Nephron (organoid): ENCODE results near the gene KRT71.

Source experiments
- H3K27ac Mint-ChIP-seq, 3 experiments: 2 replicates each; pipeline ENCODE4 v1.8.0; 2020; ENCODE audit warnings: mixed read lengths in 3 of 3, mild to moderate bottlenecking in 2 of 3, moderate library complexity in 1 of 3
- H3K27me3 Mint-ChIP-seq: 2 replicates; pipeline ENCODE4 v1.8.0; 2021; ENCODE audit warnings: low read depth, mild to moderate bottlenecking, moderate library complexity, mixed read lengths
- H3K36me3 Mint-ChIP-seq: 2 replicates; pipeline ENCODE4 v1.8.0; 2020; ENCODE audit warnings: low read depth, mixed read lengths
- H3K4me1 Mint-ChIP-seq: 2 replicates; pipeline ENCODE4 v1.8.0; 2020; ENCODE audit warnings: mixed read lengths
- H3K4me3 Mint-ChIP-seq, 3 experiments: 2 replicates each; pipeline ENCODE4 v1.8.0; 2020; ENCODE audit warnings: mild to moderate bottlenecking in 3 of 3, mixed read lengths in 3 of 3, moderate library complexity in 2 of 3
- H3K9me3 Mint-ChIP-seq: 2 replicates; pipeline ENCODE4 v1.8.0; 2020; ENCODE audit warnings: mixed read lengths
- TF ChIP-seq, protein P1 (sequence below), 3 experiments: fragments of 200-600 bp; sonication (generic); IDR thresholded peaks; one replicate each; pipeline ENCODE4 v1.5.0; 2021; ENCODE audit warnings: antibody characterized with exemption in 3 of 3; ENCODE audit not compliant: unreplicated experiment in 3 of 3

KRT71 gene

DNA sequence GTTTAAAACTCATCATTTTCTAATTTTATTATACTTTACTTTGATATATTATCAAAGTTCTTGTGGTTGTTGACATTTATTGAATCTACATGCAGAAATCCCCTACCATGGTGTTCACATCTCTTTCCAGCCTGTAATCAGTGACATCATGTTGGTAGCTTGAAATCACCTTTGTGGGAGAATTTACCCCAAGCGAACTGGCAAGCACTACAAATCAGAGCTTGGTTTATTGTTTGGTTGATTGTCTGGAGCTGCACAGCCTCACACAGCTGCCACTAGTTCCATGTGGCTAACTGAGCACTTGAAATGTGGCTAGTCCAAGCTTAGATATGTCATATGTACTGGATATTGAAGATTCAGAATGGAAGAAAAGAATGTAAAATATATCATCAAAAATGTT lies 17.4 kb downstream of the KRT71 start:
- Mint-ChIP-seq H3K27ac (no peak overlapping the region), H3K9me3 (no peaks in the 10 kb centered on the region), H3K27me3 (peaks cover 9% of the 10 kb centered on the region), H3K4me3 (no peak overlapping the region), H3K4me1 (peaks cover 8% of the 10 kb centered on the region), H3K36me3 (no peaks in the 10 kb centered on the region)
- TF ChIP-seq, protein P1, sequence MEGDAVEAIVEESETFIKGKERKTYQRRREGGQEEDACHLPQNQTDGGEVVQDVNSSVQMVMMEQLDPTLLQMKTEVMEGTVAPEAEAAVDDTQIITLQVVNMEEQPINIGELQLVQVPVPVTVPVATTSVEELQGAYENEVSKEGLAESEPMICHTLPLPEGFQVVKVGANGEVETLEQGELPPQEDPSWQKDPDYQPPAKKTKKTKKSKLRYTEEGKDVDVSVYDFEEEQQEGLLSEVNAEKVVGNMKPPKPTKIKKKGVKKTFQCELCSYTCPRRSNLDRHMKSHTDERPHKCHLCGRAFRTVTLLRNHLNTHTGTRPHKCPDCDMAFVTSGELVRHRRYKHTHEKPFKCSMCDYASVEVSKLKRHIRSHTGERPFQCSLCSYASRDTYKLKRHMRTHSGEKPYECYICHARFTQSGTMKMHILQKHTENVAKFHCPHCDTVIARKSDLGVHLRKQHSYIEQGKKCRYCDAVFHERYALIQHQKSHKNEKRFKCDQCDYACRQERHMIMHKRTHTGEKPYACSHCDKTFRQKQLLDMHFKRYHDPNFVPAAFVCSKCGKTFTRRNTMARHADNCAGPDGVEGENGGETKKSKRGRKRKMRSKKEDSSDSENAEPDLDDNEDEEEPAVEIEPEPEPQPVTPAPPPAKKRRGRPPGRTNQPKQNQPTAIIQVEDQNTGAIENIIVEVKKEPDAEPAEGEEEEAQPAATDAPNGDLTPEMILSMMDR (IDR thresholded peaks at IDR 0.05; ENCODE audit: unreplicated experiment in 3 of 3), result no peak

DNA sequence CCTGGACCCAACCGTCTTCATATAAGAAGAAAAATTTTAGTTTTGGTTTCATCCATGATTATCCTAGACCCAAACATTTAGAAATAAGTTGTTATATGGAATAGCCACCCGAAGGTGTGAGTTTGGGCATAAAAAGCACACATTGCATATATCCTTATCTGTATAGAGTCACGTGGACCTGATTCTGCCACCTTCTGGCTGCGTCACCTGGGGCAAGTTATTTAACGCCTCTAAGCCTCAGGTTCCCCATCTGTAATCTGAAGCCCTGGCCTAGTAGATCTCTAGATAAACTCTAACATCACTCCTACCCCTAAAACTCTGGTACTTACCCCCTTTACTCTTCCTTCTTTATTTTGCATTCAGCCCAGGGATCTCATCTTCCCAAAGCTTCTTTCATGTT lies 18.5 kb downstream of the KRT71 start:
- H3K9me3 Mint-ChIP-seq, result no peaks in the 10 kb centered on the region
- H3K36me3 Mint-ChIP-seq, result no peaks in the 10 kb centered on the region
- peaks cover 7% of the 10 kb centered on the region for H3K4me1 Mint-ChIP-seq
- H3K27me3 Mint-ChIP-seq, result peaks cover 9% of the 10 kb centered on the region
- H3K27ac Mint-ChIP-seq, result no peak overlapping the region
- no peak overlapping the region for H3K4me3 Mint-ChIP-seq
- TF ChIP-seq, protein P1 (IDR thresholded peaks at IDR 0.05; ENCODE audit: unreplicated experiment in 3 of 3), result no peak

DNA sequence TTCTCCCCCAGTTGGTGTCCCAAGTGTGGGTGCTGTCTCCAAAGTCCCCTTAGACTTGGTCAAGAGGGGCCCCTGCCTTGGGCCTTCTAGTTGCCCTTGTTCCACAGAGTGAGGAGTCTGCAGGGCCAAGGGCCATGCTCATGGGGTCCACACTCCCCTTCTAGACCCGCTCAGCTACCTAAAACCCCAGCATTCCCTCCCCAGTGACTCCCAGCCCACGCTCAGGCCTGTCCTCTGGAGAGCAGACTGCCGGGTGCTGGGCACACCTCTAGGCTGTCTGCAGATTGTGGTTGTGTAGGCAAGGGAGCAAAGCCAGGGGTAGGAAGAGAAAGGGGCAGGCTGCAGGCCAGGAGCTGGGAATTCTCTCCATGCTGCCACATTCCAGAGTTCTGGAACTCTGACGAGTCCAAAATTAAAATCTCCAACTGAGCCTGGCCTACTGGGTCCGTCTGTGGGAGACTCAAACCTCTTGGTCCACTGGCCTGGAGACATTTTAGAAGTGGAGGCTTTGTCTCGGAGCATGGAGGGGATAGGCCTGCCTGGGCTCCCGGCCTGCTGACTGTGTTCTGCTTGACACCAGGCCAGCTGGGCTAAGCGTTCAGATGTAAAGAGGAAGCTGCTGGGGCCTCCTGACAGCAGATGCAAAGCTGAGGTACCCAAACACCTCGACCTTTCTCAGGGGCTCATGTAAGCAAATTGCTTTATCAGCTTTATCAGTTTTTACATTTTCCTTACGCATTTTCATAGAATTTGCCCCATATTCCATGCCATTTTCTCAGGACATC lies 19.1 kb downstream of the KRT71 start:
- Mint-ChIP-seq H3K9me3 (no peaks in the 10 kb centered on the region), H3K27ac (no peak overlapping the region), H3K4me1 (peaks cover 1% of the 10 kb centered on the region), H3K27me3 (peaks cover 9% of the 10 kb centered on the region), H3K4me3 (no peak overlapping the region), H3K36me3 (no peaks in the 10 kb centered on the region)
- TF ChIP-seq, protein P1 (IDR thresholded peaks at IDR 0.05; ENCODE audit: unreplicated experiment in 3 of 3), result no peak

DNA sequence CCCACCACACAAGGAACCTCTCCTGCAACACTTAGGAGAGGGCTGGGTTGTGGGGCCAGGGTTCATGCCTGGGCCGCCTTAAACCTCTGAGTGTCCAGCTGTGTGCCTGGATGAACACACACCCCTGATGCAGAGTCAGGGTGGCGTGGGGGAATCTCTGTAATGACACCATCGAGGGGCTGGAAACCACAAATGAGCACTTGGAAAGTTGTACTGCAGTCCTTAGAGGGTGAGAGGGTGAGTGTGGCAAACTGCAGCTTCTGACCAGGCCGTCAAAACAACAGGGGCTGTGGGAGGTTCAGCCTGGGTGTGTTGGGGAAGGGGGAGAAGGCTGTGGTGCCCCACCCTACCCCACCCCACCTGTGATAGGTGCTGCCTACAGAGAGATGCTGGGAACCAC lies 20.3 kb downstream of the KRT71 start:
- Mint-ChIP-seq H3K4me1 (no peaks in the 10 kb centered on the region), H3K27ac (no peak overlapping the region), H3K4me3 (no peak overlapping the region), H3K36me3 (no peaks in the 10 kb centered on the region), H3K27me3 (peaks cover 15% of the 10 kb centered on the region), H3K9me3 (no peaks in the 10 kb centered on the region)
- TF ChIP-seq, protein P1 (IDR thresholded peaks at IDR 0.05; ENCODE audit: unreplicated experiment in 3 of 3), result no peak

DNA sequence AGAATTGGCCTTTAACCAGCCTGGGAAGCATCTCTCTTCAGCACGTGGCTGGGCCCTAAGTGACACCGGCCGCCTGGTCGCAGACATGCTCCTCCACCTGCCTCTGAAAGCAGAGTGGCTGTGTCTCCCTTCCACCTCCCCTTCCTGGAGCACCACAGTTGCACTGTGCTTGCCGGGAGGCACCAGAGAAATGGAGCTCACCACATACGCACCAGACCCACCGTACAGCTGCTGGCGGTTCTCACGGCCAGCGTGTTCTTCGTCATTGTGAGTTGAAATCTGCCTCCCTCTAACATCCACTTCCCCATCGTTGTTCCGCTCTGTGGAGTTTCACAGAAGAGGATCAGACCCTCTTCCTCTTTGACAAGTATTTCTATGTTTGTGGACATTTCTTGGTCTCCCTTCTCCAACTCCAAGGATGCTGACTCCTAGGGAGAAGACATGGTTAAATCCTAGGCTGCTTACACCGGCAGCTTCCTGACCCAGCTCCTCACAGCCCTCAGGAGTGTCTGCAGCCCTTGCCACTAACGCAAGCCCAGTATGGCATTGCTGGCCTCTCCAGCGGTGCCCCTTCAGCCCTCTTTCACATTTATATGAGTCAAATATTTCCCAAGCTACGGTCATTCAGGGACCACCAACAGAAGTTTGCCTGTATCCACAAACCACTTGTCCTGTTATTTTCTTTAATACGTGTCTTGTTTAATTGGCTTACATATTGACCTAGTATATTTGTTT lies 21.2 kb downstream of the KRT71 start:
- Mint-ChIP-seq H3K4me1 (no peaks in the 10 kb centered on the region), H3K36me3 (no peaks in the 10 kb centered on the region), H3K9me3 (no peaks in the 10 kb centered on the region), H3K27ac (no peak overlapping the region), H3K27me3 (peaks cover 10% of the 10 kb centered on the region), H3K4me3 (no peak overlapping the region)
- TF ChIP-seq, protein P1 (IDR thresholded peaks at IDR 0.05; ENCODE audit: unreplicated experiment in 3 of 3), result no peak
